Gastroesophageal sphincter (tissue), 4 donors: Measurements from ENCODE around the gene NCOR2. TPM values are rescaled to one million over a fixed set of nuclear protein-coding genes. Genes with fewer than 3 reads are reported as not detected.

Experiments used
- ATAC-seq: fragments of 150-250 bp; one replicate; pipeline ENCODE4 v1.9.1; 2016; ENCODE audit warnings: mild to moderate bottlenecking, moderate library complexity
- H3K27ac ChIP-seq, 4 donors: fragments of 200-600 bp; sonication (generic) in 3 of 4; 1 replicate in 3 of 4; 2 replicates in 1 of 4; pipeline ENCODE4 v1.5.1; 2016 to 2019
- H3K27me3 ChIP-seq: fragments of 200-600 bp; sonication (generic); one replicate; pipeline ENCODE4 v1.5.1; 2019
- H3K36me3 ChIP-seq, 2 donors: fragments of 200-600 bp; sonication (generic); one replicate each; pipeline ENCODE4 v1.5.1; 2019; ENCODE audit warnings: control low read depth in 1 of 2
- H3K4me1 ChIP-seq, 3 donors: fragments of 200-600 bp; sonication (generic); 1 replicate in 2 of 3; 2 replicates in 1 of 3; pipeline ENCODE4 v1.5.1; 2016 to 2019; ENCODE audit warnings: control low read depth in 2 of 3
- H3K4me3 ChIP-seq, 2 donors: fragments of 200-600 bp; sonication (generic); one replicate each; pipeline ENCODE4 v1.5.1; 2019; ENCODE audit warnings: mild to moderate bottlenecking in 1 of 2, moderate library complexity in 1 of 2
- H3K9me3 ChIP-seq, 3 donors: fragments of 200-600 bp; sonication (generic); one replicate each; pipeline ENCODE4 v1.5.1; 2017 to 2019; ENCODE audit warnings: control low read depth in 2 of 3
- EP300 ChIP-seq: sonication (generic); formaldehyde crosslinking; IDR thresholded peaks from one replicate; pipeline ENCODE4 v1.6.1; 2017; ENCODE audit warnings: antibody characterized with exemption, mild to moderate bottlenecking
- POLR2A ChIP-seq, 2 donors: fragments of 450-650 bp; IDR thresholded peaks; one replicate each; pipeline ENCODE4 v1.6.1; 2017; ENCODE audit warnings: antibody characterized with exemption in 2 of 2, mild to moderate bottlenecking in 2 of 2, moderate library complexity in 1 of 2
- POLR2AphosphoS5 ChIP-seq: sonication (generic); formaldehyde crosslinking; IDR thresholded peaks from one replicate; pipeline ENCODE4 v1.6.1; 2017; ENCODE audit warnings: antibody characterized with exemption
- WGBS, 2 donors: methylation state at CpG; one replicate each; pipeline ENCODE4 v1.1.5; 2018; ENCODE audit warnings: low coverage in 1 of 2; 5-methylcytosine and 5-hydroxymethylcytosine counted together
- total RNA-seq, 4 donors: library from RNA; depleted of rRNA; stranded (reverse); fragments of >200 nt; gene quantifications; one replicate each; pipeline ENCODE4 v1.1.0, GENCODE V29; 2016
- TF ChIP-seq, protein P1 (sequence below), 4 experiments: fragments of 200-600 bp in 2 of 4; fragments of 450-650 bp in 2 of 4; sonication (generic) in 1 of 4; IDR thresholded peaks; one replicate each; pipeline ENCODE4 v1.5.1; 2017 to 2019; ENCODE audit warnings: antibody characterized with exemption in 4 of 4, mild to moderate bottlenecking in 2 of 4, moderate library complexity in 2 of 4

The NCOR2 gene
- total RNA-seq, 4 donors from 2014 or later = 67.2 to 148 (median 105) TPM

- Histone ChIP-seq H3K27me3 (no peaks in the 10 kb centered on the region), H3K9me3 (peaks cover 0 to under 1% (median 0%) of the 10 kb centered on the region in 3 donors), H3K36me3 (no peaks in the 10 kb centered on the region), H3K27ac (no peak overlapping the region), H3K4me1 (peaks cover 0 to 37% (median 15%) of the 10 kb centered on the region in 3 donors), H3K4me3 (no peak overlapping the region)
- no peak for TF ChIP-seq POLR2AphosphoS5
- TF ChIP-seq, protein P1, sequence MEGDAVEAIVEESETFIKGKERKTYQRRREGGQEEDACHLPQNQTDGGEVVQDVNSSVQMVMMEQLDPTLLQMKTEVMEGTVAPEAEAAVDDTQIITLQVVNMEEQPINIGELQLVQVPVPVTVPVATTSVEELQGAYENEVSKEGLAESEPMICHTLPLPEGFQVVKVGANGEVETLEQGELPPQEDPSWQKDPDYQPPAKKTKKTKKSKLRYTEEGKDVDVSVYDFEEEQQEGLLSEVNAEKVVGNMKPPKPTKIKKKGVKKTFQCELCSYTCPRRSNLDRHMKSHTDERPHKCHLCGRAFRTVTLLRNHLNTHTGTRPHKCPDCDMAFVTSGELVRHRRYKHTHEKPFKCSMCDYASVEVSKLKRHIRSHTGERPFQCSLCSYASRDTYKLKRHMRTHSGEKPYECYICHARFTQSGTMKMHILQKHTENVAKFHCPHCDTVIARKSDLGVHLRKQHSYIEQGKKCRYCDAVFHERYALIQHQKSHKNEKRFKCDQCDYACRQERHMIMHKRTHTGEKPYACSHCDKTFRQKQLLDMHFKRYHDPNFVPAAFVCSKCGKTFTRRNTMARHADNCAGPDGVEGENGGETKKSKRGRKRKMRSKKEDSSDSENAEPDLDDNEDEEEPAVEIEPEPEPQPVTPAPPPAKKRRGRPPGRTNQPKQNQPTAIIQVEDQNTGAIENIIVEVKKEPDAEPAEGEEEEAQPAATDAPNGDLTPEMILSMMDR (IDR thresholded peaks at IDR 0.05) = no peak
- TF ChIP-seq EP300 = no peak
- no peak for TF ChIP-seq POLR2A (IDR thresholded peaks at IDR 0.05)
- ATAC-seq = no peak
- 100% methylated on average over 1 of the region's 2 CpGs; no CpG with 5 or more reads in 1 of the 2 donors for WGBS, 2 donors
Observed at GRCh38 chr12:124571556-124571955, 4.1 kb upstream of the NCOR2 start.

GRCh38 chr12:124570810-124571209 is 3.4 kb upstream of the NCOR2 start:
- no peaks in the 10 kb centered on the region for H3K9me3 ChIP-seq
- no peak overlapping the region for H3K27ac ChIP-seq
- no peak for ATAC-seq
- no peaks in the 10 kb centered on the region for H3K27me3 ChIP-seq
- no peak for TF ChIP-seq POLR2A (IDR thresholded peaks at IDR 0.05)
- no peak for TF ChIP-seq POLR2AphosphoS5
- TF ChIP-seq EP300 = no peak
- TF ChIP-seq, protein P1 (IDR thresholded peaks at IDR 0.05) = no peak
- H3K36me3 ChIP-seq = no peaks in the 10 kb centered on the region
- whole genome bisulfite sequencing, 2 donors = 100% methylated on average over 1 of the region's 1 CpG; no CpG with 5 or more reads in 1 of the 2 donors
- no peak overlapping the region for H3K4me3 ChIP-seq
- H3K4me1 ChIP-seq = peaks cover 0 to 41% (median 15%) of the 10 kb centered on the region in 3 donors

DNA sequence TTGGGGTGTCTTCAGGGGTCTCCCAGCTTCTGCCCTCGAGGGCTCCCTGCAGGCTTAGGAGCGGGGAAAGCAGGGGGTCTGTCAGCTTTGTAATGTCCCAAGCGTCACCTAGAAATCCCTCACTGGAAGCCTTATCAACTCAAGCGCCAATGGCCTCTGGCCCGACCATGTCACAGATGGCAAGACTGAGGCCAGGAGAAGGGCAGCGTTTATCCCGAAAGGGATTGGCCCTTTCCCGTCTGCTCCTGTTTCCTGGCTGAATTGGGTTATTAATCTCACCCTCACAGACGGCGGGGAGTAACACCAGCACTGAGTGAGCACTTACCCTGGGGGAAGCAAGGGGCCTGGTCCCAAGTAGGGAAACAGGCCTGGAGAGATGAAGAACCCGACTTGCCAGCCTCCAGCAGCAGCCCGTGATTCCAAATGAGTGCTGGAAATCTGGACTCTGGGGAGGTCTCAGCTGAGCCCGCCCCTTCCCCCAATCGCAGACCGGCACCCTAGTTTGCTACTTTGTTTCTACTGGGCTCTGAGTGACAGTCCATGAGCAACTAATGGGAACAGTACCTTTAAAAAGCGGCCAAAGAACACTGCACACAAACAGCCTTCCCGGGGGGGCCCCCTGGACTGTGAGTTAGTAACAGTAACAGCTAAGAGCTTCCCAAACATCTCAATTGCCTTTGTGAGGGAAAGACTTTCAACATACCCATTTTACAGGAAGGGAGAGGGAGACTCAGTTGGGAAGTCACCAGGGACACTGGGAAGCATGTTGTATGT is 2.1 kb upstream of the NCOR2 start:
- Histone ChIP-seq H3K4me1 (peaks cover 0 to 54% (median 28%) of the 10 kb centered on the region in 3 donors), H3K9me3 (no peaks in the 10 kb centered on the region), H3K4me3 (no peak overlapping the region), H3K36me3 (no peaks in the 10 kb centered on the region), H3K27ac (peak overlapping the region in 3 of 4 donors; percentile 98 to 100 (median 100)), H3K27me3 (no peaks in the 10 kb centered on the region)
- ATAC-seq = no peak
- WGBS, 2 donors = 80 to 100% methylated on average over 1 to 2 of the region's 17 CpGs
- no peak for TF ChIP-seq EP300
- TF ChIP-seq, protein P1 (IDR thresholded peaks at IDR 0.05) = no peak
- peak; percentile 23 for TF ChIP-seq POLR2AphosphoS5
- TF ChIP-seq POLR2A (IDR thresholded peaks at IDR 0.05) = no peak

GRCh38 chr12:124568431-124569374 is 1.3 kb upstream of the NCOR2 start:
- Histone ChIP-seq H3K36me3 (no peaks in the 10 kb centered on the region), H3K4me3 (peak overlapping the region in 1 of 2 donors; percentile 99), H3K4me1 (peaks cover 0 to 57% (median 36%) of the 10 kb centered on the region in 3 donors), H3K9me3 (no peaks in the 10 kb centered on the region), H3K27me3 (no peaks in the 10 kb centered on the region), H3K27ac (peak overlapping the region; percentile 62 to 100 (median 99))
- 0% methylated on average over 8 of the region's 28 CpGs; no CpG with 5 or more reads in 1 of the 2 donors for WGBS, 2 donors
- TF ChIP-seq, protein P1 (IDR thresholded peaks at IDR 0.05) = peak in 3 of 4 experiments; percentile 28 to 80 (median 30)
- peak; percentile 8 for TF ChIP-seq EP300
- peak; percentile 59 for TF ChIP-seq POLR2AphosphoS5
- no peak for TF ChIP-seq POLR2A (IDR thresholded peaks at IDR 0.05)
- ATAC-seq = peak; percentile 50
